Stimulated activated CD8-positive, alpha-beta memory T cell treated with anti-CD3 and anti-CD28 coated beads, Interleukin-7, amount 100 ng/mL, for 4 hours (primary cell): Measurements from ENCODE around the gene AGPAT4.
"Not testable (repeated sequence)": the region's sequence is repeated elsewhere in the genome, so short reads cannot be mapped to it uniquely, and the experiment has no call there.

Experiments used
- DNase-seq, 2 donors: peaks; one replicate each; pipeline ENCODE4 v3.0.0-alpha.2; 2020; ENCODE audit warnings: low read depth in 2 of 2

Gene AGPAT4

GRCh38 chr6:161138543-161139303, 135.1 kb downstream of the AGPAT4 start:
- no peak for DNase-seq

- no peak for DNase-seq
Observed at GRCh38 chr6:161137839-161138542, 135.9 kb downstream of the AGPAT4 start.

GRCh38 chr6:161137320-161137719, 136.5 kb downstream of the AGPAT4 start:
- DNase-seq = no peak

GRCh38 chr6:161136655-161137054, 137.2 kb downstream of the AGPAT4 start:
- DNase-seq = no peak

- DNase-seq = no peak
Observed at GRCh38 chr6:161135695-161136591, 137.9 kb downstream of the AGPAT4 start.

- no peak for DNase-seq
Observed at GRCh38 chr6:161134550-161135298, 139.1 kb downstream of the AGPAT4 start.

- DNase-seq = no peak
Observed at GRCh38 chr6:161133963-161134362, 139.9 kb downstream of the AGPAT4 start.

- no peak for DNase-seq
Observed at GRCh38 chr6:161132384-161132783, 141.5 kb downstream of the AGPAT4 start.

- DNase-seq = no peak
Observed at GRCh38 chr6:161130967-161131766, 142.7 kb downstream of the AGPAT4 start.

GRCh38 chr6:161130541-161130940, 143.3 kb downstream of the AGPAT4 start:
- no peak for DNase-seq

GRCh38 chr6:161128680-161129196, 145.1 kb downstream of the AGPAT4 start:
- no peak for DNase-seq

- DNase-seq = no peak
Observed at GRCh38 chr6:161128230-161128629, 145.6 kb downstream of the AGPAT4 start.

- no peak for DNase-seq
Observed at GRCh38 chr6:161127071-161127740, 146.7 kb downstream of the AGPAT4 start.

- no peak for DNase-seq
Observed at GRCh38 chr6:161125591-161125990, 148.3 kb downstream of the AGPAT4 start.

GRCh38 chr6:161123319-161123718, 150.5 kb downstream of the AGPAT4 start:
- DNase-seq = not testable (repeated sequence)

GRCh38 chr6:161117942-161118341, 155.9 kb downstream of the AGPAT4 start:
- no peak for DNase-seq

GRCh38 chr6:161117308-161117707, 156.6 kb downstream of the AGPAT4 start:
- no peak for DNase-seq

GRCh38 chr6:161116554-161116953, 157.3 kb downstream of the AGPAT4 start:
- DNase-seq = no peak

GRCh38 chr6:161115468-161115867, 158.4 kb downstream of the AGPAT4 start:
- no peak for DNase-seq

- no peak for DNase-seq
Observed at GRCh38 chr6:161111261-161111660, 162.6 kb downstream of the AGPAT4 start.
